Kidney epithelial cell (primary cell): ENCODE measurements around the gene LTBP1. TPM values are rescaled to one million over a fixed set of nuclear protein-coding genes. Genes with fewer than 3 reads are reported as not detected.
A peak's percentile ranks its signal among the peaks of the same experiment; 100 is the strongest.

Source experiments
- DNase-seq: peaks from one replicate; pipeline ENCODE4 v3.0.0-alpha.2; 2010; ENCODE audit warnings: low read depth
- H3K27me3 ChIP-seq: 2 replicates; pipeline ENCODE4 v1.6.0; 2011; ENCODE audit warnings: low read length; ENCODE audit not compliant: control insufficient read depth, insufficient read depth
- H3K36me3 ChIP-seq: 2 replicates; pipeline ENCODE4 v1.5.1; 2011; ENCODE audit warnings: low read length; ENCODE audit not compliant: control insufficient read depth, insufficient read depth
- H3K4me3 ChIP-seq: 2 replicates; pipeline ENCODE4 v1.5.1; 2011; ENCODE audit warnings: low read depth, mild to moderate bottlenecking, control low read depth, low read length
- CTCF ChIP-seq: IDR thresholded peaks from 2 replicates; pipeline ENCODE4 v1.5.1; 2011; ENCODE audit warnings: mild to moderate bottlenecking, moderate library complexity, low read length, control low read depth, inconsistent platforms; ENCODE audit not compliant: insufficient read depth, poor library complexity, severe bottlenecking
- total RNA-seq: library from RNA; depleted of rRNA; stranded (reverse); fragments of >200 nt; gene quantifications from 2 replicates; pipeline ENCODE4 v1.2.3, GENCODE V29; 2015

Gene LTBP1
- total RNA-seq, 1 donor from 2014 or later = 39.3 TPM

GRCh38 chr2:33320573-33320972 is 373.8 kb downstream of the LTBP1 start:
- Histone ChIP-seq H3K4me3 (no peak overlapping the region), H3K27me3 (no peaks in the 10 kb centered on the region), H3K36me3 (no peaks in the 10 kb centered on the region)
- TF ChIP-seq CTCF = no peak
- no peak for DNase-seq

- Histone ChIP-seq H3K27me3 (no peaks in the 10 kb centered on the region), H3K4me3 (no peak overlapping the region), H3K36me3 (no peaks in the 10 kb centered on the region)
- no peak for DNase-seq
- no peak for TF ChIP-seq CTCF
These were observed 374.6 kb downstream of the LTBP1 start for GRCh38 chr2:33321236-33321771.

- Histone ChIP-seq H3K4me3 (no peak overlapping the region), H3K36me3 (no peaks in the 10 kb centered on the region), H3K27me3 (no peaks in the 10 kb centered on the region)
- no peak for TF ChIP-seq CTCF
- DNase-seq = peak; percentile 12
These were observed 375.2 kb downstream of the LTBP1 start for GRCh38 chr2:33321876-33322483.

GRCh38 chr2:33322612-33323011 is 375.9 kb downstream of the LTBP1 start:
- Histone ChIP-seq H3K36me3 (no peaks in the 10 kb centered on the region), H3K4me3 (no peak overlapping the region), H3K27me3 (no peaks in the 10 kb centered on the region)
- DNase-seq = no peak
- TF ChIP-seq CTCF = no peak

GRCh38 chr2:33323957-33324356 is 377.2 kb downstream of the LTBP1 start:
- Histone ChIP-seq H3K36me3 (no peaks in the 10 kb centered on the region), H3K27me3 (no peaks in the 10 kb centered on the region), H3K4me3 (no peak overlapping the region)
- no peak for DNase-seq
- no peak for TF ChIP-seq CTCF

- Histone ChIP-seq H3K36me3 (no peaks in the 10 kb centered on the region), H3K4me3 (no peak overlapping the region), H3K27me3 (no peaks in the 10 kb centered on the region)
- no peak for DNase-seq
- no peak for TF ChIP-seq CTCF
These were observed 379.3 kb downstream of the LTBP1 start for GRCh38 chr2:33326100-33326499.
